Smooth muscle cell (in vitro differentiated cells): ENCODE data around the gene ARHGEF10L. TPM values are rescaled to one million over a fixed set of nuclear protein-coding genes. Genes with fewer than 3 reads are reported as not detected.

Source experiments
- DNase-seq: peaks from one replicate; lab custom pipeline; 2025; ENCODE audit not compliant: unreplicated experiment; lab: John Stamatoyannopoulos, UW
- H2AFZ ChIP-seq: fragments of 200-600 bp; sonication (generic); 2 replicates; pipeline ENCODE4 v1.6.0; 2016; ENCODE audit warnings: antibody characterized with exemption, low read depth, mild to moderate bottlenecking
- H3F3A ChIP-seq: fragments of 200-600 bp; sonication (generic); 2 replicates; pipeline ENCODE4 v1.6.0; 2017; ENCODE audit warnings: antibody characterized with exemption, low read depth
- H3K27ac ChIP-seq: fragments of 200-600 bp; sonication (generic); 2 replicates; pipeline ENCODE4 v1.5.1; 2016; ENCODE audit warnings: low read depth, mild to moderate bottlenecking
- H3K27me3 ChIP-seq: fragments of 200-600 bp; sonication (generic); 2 replicates; pipeline ENCODE4 v1.6.1; 2016; ENCODE audit warnings: low read depth, mild to moderate bottlenecking
- H3K36me3 ChIP-seq: fragments of 200-600 bp; sonication (generic); 2 replicates; pipeline ENCODE4 v1.5.1; 2016; ENCODE audit warnings: low read depth
- H3K4me1 ChIP-seq: fragments of 200-600 bp; sonication (generic); 2 replicates; pipeline ENCODE4 v1.5.1; 2016; ENCODE audit warnings: low read depth
- H3K4me2 ChIP-seq: fragments of 200-600 bp; sonication (generic); 2 replicates; pipeline ENCODE4 v1.6.0; 2016; ENCODE audit warnings: mild to moderate bottlenecking
- H3K4me3 ChIP-seq: fragments of 200-600 bp; sonication (generic); 2 replicates; pipeline ENCODE4 v1.5.1; 2016; ENCODE audit warnings: mild to moderate bottlenecking
- H3K79me2 ChIP-seq: fragments of 200-600 bp; sonication (generic); 2 replicates; pipeline ENCODE4 v1.6.0; 2016; ENCODE audit warnings: low read depth, mild to moderate bottlenecking
- H3K9ac ChIP-seq: fragments of 200-600 bp; sonication (generic); 2 replicates; pipeline ENCODE4 v1.6.0; 2016; ENCODE audit warnings: low read depth
- H3K9me3 ChIP-seq: fragments of 200-600 bp; sonication (generic); replicated peaks from 2 replicates; pipeline ENCODE4 v1.5.1; 2016; ENCODE audit warnings: low read depth
- H4K20me1 ChIP-seq: fragments of 200-600 bp; sonication (generic); 2 replicates; pipeline ENCODE4 v1.6.0; 2016; ENCODE audit warnings: low read depth
- CTCF ChIP-seq: fragments of 200-600 bp; sonication (generic); IDR thresholded peaks from 2 replicates; pipeline ENCODE4 v1.5.1; 2017; ENCODE audit warnings: borderline replicate concordance, mild to moderate bottlenecking, antibody characterized with exemption; ENCODE audit not compliant: insufficient read depth, poor library complexity, severe bottlenecking
- WGBS: methylation state at CpG from one replicate; pipeline ENCODE4 v1.1.7; 2016; ENCODE audit warnings: low lambda C conversion rate; 5-methylcytosine and 5-hydroxymethylcytosine counted together
- polyA plus RNA-seq: library from polyadenylated mRNA; unstranded; fragments of >200 nt; fragmentation: Nextera tagmentation; extraction: Ambion mirVana; gene quantifications from 2 replicates; pipeline ENCODE4 v1.2.1, GENCODE V29; 2016
- total RNA-seq: library from RNA; depleted of rRNA; stranded (reverse); fragments of >200 nt; gene quantifications from 2 replicates; pipeline ENCODE4 v1.2.3, GENCODE V29; 2014

ARHGEF10L gene
- total and polyA plus RNA-seq, 2 experiments from 2014 or later = 6.6 to 13.7 TPM

DNA sequence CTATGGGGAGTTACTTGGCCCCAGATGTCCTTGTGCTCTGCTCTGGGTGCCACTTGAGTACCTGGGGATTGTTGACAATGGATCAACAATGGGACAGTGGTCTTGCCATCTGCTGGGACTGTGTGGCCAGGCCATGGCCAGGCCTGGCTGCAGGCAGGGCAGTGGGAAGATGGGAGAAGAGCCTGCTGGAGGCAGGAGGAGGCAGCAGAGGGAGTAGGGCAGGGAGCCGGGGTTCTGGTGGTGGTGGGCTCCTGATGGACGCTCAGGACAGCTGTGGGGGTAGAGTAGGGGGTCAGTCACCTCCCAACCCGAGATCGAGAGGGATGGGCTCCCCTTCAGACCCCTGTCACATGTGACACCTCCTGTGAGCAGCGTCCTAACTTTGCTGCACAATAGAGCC, 81.0 kb downstream of the ARHGEF10L start:
- no peak overlapping the region for H3K9ac ChIP-seq
- no peaks in the 10 kb centered on the region for H3F3A ChIP-seq
- no peak for DNase-seq
- WGBS = 96% methylated on average over 5 of the region's 5 CpGs
- no peaks in the 10 kb centered on the region for H3K79me2 ChIP-seq
- H3K36me3 ChIP-seq = no peaks in the 10 kb centered on the region
- no peak overlapping the region for H3K27ac ChIP-seq
- no peaks in the 10 kb centered on the region for H3K4me1 ChIP-seq
- H4K20me1 ChIP-seq = no peaks in the 10 kb centered on the region
- TF ChIP-seq CTCF = no peak
- H3K27me3 ChIP-seq = no peaks in the 10 kb centered on the region
- H3K4me3 ChIP-seq = no peak overlapping the region
- H3K9me3 ChIP-seq = no peaks in the 10 kb centered on the region
- no peak overlapping the region for H2AFZ ChIP-seq
- H3K4me2 ChIP-seq = no peak overlapping the region

DNA sequence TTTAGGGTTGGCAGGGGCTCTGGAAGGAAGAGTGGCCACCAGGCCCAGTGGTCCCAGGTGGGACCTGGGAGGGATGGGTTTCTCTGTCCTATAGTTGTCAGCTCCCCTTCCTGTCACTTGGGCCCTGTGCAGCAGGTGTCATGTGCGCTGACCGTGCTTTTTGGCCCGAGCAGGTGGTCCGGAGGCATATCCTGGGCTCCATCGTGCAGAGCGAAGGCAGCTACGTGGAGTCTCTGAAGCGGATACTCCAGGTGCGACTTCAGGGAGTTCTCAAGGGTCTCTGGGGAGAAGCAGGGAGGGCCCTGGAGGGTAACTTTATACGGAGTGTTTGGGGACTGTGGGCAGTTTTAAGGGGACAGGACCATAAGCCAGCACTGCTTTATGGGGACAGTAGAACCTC, 82.2 kb downstream of the ARHGEF10L start:
- Histone ChIP-seq H3K9ac (no peak overlapping the region), H4K20me1 (no peaks in the 10 kb centered on the region), H3K4me2 (no peak overlapping the region), H3F3A (no peaks in the 10 kb centered on the region), H3K27ac (no peak overlapping the region), H3K4me1 (no peaks in the 10 kb centered on the region), H3K79me2 (no peaks in the 10 kb centered on the region), H2AFZ (no peak overlapping the region), H3K4me3 (no peak overlapping the region), H3K9me3 (no peaks in the 10 kb centered on the region), H3K36me3 (no peaks in the 10 kb centered on the region), H3K27me3 (no peaks in the 10 kb centered on the region)
- no peak for TF ChIP-seq CTCF
- 99% methylated on average over 10 of the region's 10 CpGs for WGBS
- no peak for DNase-seq

DNA sequence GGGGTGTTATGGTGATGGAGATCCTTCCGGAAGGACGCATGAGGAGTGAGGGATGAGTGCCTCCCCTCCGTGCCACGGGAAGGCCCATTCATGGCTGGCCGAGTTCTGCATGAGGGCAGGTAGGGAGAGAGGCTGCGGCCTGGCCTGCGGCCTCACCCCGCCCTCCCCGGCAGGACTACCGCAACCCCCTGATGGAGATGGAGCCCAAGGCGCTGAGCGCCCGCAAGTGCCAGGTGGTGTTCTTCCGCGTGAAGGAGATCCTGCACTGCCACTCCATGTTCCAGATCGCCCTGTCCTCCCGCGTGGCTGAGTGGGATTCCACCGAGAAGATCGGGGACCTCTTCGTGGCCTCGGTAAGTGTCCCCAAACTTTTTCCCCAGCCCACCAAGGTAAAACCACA, 83.3 kb downstream of the ARHGEF10L start:
- Histone ChIP-seq H3K27me3 (no peaks in the 10 kb centered on the region), H3F3A (no peaks in the 10 kb centered on the region), H3K9me3 (no peaks in the 10 kb centered on the region)

More for the DNA sequence above, 83.3 kb downstream of the ARHGEF10L start:
- Histone ChIP-seq H3K27ac (no peak overlapping the region), H3K4me3 (no peak overlapping the region), H3K9ac (no peak overlapping the region), H3K4me1 (no peaks in the 10 kb centered on the region), H2AFZ (no peak overlapping the region), H3K4me2 (no peak overlapping the region), H4K20me1 (no peaks in the 10 kb centered on the region), H3K36me3 (no peaks in the 10 kb centered on the region), H3K79me2 (no peaks in the 10 kb centered on the region)
- no peak for DNase-seq
- TF ChIP-seq CTCF = no peak
- 98% methylated on average over 22 of the region's 22 CpGs for WGBS
